HG03460 (cell line): ENCODE measurements around the gene HDDC3.
A peak's percentile ranks its signal among the peaks of the same experiment; 100 is the strongest.

Source experiments
- ATAC-seq: cut with Tn5 transposase; IDR thresholded peaks from one replicate; pipeline ENCODE4 v1.9.1; 2021; ENCODE audit not compliant: unreplicated experiment

HDDC3 gene, protein sequence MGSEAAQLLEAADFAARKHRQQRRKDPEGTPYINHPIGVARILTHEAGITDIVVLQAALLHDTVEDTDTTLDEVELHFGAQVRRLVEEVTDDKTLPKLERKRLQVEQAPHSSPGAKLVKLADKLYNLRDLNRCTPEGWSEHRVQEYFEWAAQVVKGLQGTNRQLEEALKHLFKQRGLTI

DNA sequence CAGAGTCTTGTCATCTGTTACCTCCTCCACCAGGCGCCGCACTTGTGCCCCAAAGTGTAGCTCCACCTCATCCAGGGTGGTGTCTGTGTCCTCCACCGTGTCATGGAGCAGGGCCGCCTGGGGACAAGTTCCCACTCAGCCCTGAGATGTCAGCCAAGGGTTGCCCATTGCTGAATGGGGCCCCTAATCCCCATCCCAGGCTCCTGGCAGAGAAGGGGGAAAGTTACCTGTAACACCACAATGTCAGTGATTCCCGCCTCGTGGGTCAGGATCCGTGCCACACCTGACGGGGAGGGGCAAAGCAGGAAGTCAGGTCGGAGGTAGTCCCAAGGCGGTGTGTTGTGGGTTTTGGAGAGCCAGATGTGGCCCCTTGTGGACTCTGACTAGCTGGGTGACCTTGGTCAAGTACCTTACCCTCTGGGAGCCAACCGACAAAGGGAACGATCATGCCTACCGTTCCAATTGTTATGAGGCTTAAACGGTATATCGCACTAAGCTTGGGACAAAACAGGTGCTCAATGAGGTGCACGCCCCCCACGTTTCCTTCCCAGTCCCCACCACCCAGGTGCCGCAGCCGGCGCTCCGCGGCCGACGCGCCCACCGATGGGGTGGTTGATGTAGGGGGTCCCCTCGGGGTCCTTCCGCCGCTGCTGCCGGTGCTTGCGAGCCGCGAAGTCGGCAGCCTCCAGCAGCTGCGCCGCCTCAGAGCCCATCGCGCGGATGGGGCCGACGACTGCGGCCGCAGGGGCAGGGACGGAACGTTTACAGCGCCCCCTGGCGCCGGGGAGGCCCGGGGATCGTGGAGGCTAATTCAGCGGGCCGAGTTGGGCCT lies at the start of gene HDDC3:
HDDC3 (minus strand) TSS at position 722 of the 832 bp plus-strand sequence; CDS start at position 713, 9 bp downstream.
- peak; percentile 49 for ATAC-seq

DNA sequence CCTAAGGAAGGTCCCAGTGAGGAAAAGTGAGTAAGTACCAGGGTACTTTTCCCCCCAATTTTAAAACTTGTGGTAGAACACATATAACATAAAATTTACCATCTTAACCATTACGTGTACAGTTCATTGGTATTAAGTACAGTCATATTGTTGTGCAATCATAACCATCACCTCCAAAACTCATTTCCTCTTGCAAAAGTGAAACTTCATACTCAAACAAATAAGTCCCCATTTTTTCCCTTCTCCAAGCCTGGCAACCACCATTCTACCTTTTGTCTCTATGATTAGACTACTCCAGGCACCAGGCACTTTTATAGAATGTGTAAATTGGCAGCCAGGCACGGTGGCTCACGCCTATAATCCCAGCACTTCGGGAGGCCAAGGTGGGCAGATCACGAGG lies 49.8 kb upstream of the HDDC3 start:
- peak; percentile 38 for ATAC-seq

DNA sequence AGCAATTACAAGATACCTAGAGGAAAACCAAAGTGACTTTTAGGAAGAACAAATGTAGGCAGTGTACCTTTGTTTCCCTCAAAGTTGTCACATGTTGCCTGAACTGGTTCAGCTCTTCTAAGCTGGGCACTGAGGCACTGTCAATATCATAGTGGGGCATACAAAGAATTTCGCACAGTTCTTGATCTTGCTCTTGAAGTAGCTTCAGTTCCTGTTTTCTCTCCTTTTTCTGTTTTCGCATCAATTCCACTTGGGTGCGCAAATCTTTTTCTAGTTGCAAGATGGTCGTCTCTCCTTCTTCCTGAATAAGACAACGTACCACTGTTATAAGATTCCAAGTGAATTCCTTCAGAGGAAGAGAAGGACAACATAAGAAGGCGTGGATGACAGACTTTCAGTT lies 49.3 kb upstream of the HDDC3 start:
- peak; percentile 65 for ATAC-seq

DNA sequence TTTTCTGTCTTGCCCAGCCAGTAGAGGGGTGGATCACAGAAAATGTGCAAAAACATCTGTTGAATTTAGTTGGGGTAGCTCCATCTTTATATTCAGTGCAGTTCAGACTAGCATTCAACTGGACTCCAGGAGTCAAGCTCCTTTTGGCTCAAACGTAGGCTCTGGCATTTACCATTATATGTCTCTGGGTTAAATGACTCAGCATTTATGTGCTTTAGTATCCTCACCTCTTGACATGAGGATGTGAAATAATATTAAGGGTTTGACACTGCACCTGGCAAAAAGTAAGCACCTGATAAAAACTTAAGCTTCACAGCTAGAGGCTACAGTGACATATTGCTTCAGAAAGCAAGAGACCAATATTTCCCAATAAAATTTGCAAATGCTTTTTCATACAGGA lies 47.2 kb upstream of the HDDC3 start:
- ATAC-seq = no peak

DNA sequence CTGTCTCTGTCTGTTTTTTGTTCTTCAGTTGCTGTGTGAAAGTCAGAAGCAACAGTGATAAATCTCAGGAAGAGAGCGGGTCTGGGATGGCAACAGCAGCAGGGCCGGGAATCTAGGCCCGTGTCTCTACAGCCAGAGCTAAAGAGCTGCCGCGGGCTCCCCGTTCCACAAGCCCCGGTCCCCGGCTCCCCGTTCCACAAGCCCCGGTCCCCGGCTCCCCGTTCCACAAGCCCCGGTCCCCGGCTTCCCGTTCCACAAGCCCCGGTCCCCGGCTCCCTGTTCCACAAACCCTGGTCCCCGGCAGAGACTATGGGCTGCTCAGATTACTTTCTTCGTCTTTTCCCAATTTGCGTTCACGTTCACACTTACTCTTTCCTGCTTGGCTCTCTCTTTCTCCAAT lies 41.9 kb upstream of the HDDC3 start:
- no peak for ATAC-seq

DNA sequence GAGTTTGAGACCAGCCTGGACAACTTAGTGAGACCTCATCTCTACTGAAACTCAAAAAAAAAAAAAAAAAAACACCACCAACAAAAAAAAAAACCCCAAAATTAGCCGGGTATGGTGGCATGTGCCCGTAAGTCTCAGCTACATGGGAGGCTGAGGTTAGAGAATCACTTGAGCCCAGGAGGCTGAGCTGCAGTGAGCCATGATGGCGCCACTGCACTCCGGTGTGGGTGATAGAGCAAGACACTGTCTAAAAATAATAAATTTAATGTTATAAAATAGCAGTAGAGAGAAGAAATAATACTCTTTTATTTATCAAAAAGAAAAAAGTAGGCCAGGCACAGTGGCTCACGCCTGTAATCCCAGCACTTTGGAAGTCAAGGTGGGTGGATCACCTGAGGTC lies 39.8 kb upstream of the HDDC3 start:
- no peak for ATAC-seq

DNA sequence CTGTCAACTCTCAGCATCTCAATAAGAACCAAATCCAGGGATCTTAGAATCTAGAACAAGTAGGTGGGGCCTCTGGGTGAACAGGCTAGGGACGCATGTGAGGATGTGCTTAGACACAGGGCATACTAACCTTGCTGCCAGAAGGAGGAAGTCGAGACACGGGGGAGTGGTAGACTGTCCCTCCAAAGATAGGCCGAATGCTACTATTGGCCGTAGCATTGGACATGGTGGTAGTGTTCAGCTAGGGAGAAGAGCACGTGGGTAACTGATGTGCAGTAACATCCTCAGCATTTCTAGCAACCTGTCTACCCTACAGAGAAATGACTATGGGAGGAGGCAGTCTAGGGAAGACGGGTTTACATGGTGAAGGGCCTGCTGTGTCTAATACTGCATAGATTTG lies 37.9 kb upstream of the HDDC3 start:
- no peak for ATAC-seq

DNA sequence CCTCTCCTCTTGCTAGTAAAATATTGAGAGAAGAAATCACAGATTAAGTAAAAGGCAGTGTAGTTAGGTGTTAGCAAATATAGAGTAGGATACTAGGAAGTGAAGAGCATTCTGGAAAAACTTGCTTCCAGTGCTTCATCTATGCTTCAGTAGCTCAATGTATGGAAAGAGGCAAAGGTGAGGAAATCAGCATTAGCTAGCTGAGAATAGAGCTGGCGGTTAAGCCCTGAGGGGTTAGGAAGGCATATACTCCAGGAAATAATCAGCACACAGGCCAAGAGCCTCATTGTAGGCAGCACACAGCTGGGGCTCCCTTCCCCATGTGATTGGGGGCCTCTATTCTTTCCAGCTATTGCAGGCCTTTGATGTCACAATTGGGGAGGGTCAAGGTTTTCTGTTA lies 36.1 kb upstream of the HDDC3 start:
- ATAC-seq = no peak

DNA sequence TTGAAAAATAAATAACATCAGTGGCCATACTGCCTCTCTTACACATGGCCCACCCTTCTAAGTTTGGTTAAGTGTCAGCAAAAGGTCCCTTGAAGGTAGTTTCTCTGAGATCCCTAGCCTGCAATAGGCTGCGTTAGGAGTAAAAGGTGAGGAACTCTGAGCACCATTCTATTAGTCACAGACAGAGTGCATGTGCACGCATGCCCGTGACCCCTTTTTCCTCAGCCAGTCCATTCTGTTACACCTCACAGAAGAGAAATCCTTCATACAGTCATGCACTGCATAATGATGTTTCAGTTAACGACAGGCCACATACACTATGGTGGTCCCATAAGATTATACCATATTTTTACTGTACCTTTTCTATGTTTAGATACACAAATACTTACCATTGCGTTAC lies 34.9 kb upstream of the HDDC3 start:
- no peak for ATAC-seq

DNA sequence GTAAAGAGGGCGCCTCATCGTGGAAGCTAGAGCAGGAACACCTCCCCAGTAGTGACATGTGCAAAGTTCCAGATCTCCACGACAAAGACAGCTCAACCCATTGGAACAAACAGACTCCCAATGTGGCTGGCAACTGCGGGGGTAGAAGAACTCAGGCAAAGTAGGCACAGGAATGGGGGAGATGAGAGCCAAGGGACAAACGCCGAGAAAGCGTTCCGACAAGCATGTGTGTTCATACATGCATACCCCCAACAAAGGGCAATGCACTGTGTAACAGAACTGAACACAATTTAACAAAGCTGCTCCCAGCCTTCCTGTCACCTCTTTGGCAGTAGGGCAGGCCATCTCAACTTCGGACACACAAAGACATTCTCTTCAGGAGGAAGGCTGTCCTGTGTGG lies 33.9 kb upstream of the HDDC3 start:
- ATAC-seq = no peak

DNA sequence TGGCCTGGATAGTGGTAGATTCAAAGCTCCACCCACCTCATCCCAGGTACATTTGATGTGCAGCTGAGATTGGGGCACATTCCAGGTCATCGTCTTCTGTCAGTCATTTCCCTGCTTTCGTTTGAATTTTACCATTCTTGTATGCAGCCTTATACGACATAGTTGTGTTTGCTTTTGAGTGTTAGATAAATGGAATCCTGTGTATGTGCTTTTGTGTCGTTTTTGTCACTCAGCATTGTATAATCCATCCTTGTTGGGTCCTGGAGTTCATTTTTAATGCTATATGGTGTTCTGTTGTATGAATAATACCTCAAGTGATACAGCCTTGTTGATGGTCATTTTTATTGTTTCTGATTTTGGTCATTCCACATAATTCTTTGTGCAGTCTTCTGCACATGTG lies 29.7 kb upstream of the HDDC3 start:
- no peak for ATAC-seq

DNA sequence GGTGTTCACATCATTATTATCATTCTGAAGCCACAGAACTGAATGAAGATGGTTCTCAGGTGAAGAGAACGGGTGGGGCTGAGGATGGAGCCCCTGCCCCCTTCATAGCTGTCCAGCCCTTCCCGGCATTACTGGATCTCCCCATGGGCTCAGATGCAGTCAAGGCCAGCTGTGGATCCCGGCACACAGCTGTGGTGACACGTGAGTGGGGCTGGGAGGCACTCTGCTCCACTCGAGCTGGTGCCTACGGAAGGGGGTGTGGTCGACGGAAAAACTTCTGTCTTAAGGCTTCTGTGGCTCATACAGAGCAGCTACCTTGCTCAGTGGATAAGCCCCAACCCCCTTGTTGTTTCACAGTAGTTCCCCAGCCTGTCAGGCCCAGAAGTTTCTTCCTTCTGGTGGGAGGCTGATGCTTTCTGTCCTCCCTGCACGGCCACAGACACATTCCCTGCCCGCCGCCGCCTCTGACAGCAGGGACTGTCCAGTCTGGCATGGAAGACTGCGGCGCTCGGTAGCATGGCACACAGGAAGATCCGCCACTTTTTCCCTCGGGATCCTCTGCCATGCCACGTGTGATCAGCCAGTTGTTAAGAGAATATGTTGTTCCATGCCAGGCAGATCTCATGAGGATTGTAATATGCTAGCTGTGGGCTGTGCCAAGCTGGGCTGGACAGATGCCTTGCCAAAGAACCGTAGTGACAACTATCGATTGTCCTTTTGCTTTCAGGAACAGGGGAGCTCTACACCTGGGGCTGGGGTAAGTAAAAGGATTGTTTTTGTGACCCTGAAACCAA lies 28.1 kb upstream of the HDDC3 start:
- no peak for ATAC-seq

DNA sequence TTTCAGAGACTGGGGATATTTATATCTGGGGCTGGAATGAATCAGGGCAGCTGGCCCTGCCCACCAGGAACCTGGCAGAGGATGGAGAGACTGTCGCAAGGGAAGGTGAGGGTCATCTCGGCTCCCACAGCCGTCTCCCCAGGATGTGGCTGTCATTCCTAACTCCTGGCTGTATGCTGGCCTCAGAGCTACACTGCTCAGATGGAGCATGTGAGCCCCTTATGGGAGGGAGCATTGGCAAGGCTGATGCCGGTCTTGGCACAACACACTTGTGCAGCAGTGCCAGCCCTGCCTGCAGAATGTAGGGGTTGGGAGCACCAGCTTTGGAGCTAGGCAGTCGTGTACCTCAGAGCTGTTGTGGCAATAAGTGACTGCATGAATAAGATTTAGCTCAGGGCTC lies 27.5 kb upstream of the HDDC3 start:
- ATAC-seq = no peak

DNA sequence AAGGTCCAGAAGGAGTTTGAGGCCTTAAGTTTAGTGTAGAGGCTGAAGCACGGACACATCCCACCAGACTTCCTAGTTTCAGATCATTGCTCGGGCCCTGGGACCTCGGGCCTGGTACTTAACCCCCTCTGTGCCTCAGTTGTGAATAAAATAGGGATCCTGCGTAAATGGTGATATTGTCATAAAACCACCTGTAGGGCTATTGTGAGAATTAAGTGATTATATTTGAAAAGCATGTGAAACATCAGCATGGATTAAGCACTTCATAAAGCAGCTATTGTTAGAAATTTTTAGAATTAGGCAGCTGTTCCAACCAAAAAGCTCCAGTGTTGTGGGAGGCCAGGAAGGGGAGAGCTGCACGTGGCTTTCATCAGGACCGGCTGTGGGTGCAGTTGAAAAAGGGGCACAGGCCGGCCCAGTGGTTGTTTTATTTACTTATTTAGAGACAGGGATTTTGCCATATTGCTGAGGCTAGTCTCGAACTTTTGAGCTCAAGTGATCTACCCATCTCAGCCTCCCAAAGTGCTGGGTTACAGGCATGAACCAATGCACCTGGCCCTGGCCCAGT lies 26.8 kb upstream of the HDDC3 start:
- no peak for ATAC-seq

DNA sequence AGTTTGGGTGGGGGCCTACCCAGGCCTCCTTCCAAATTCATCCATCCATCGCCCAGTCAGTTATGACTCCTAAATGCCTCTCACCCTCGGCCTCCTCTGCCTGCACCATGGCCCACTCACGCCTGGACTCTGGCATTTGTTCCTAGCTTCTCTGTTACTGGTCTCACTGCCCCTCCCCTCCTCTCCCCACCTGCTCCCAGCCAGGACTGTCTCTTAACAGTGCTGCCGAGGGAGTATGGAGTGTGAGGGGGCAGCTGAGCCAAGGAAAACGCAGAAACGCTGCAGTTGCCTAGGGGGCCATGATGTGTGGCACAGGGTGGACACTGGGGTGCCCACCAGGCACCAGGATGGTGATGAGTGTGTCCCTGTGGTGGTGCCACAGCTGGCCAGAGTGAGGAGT lies 25.4 kb upstream of the HDDC3 start:
- no peak for ATAC-seq

DNA sequence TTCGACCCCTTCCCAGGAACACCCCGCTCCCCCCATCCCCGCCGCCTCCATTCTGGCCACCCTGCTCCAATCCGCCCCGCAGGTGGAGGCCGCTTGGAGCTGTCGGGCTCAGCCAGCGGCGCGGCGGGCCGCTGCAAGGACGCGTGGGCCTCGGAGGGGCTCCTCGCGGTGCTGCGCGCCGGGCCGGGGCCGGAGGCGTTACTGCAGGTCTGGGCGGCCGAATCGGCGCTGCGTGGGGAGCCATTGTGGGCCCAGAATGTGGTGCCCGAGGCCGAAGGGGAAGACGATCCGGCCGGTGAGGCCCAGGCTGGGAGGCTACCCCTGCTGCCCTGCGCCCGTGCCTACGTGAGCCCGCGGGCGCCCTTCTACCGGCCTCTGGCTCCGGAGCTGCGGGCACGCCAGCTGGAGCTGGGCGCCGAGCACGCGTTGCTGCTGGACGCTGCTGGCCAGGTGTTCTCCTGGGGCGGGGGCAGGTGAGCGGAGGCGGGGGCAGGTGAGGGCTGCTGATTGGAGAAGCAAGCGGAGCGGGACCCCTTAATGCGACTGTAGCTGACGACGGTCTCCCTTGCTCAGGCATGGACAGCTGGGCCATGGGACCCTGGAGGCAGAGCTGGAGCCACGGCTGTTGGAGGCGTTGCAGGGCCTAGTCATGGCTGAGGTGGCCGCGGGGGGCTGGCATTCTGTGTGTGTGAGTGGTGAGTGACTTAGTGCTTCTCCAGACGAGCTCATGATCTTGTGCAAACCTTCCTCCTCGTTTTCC lies 24.9 kb upstream of the HDDC3 start:
- ATAC-seq = no peak

DNA sequence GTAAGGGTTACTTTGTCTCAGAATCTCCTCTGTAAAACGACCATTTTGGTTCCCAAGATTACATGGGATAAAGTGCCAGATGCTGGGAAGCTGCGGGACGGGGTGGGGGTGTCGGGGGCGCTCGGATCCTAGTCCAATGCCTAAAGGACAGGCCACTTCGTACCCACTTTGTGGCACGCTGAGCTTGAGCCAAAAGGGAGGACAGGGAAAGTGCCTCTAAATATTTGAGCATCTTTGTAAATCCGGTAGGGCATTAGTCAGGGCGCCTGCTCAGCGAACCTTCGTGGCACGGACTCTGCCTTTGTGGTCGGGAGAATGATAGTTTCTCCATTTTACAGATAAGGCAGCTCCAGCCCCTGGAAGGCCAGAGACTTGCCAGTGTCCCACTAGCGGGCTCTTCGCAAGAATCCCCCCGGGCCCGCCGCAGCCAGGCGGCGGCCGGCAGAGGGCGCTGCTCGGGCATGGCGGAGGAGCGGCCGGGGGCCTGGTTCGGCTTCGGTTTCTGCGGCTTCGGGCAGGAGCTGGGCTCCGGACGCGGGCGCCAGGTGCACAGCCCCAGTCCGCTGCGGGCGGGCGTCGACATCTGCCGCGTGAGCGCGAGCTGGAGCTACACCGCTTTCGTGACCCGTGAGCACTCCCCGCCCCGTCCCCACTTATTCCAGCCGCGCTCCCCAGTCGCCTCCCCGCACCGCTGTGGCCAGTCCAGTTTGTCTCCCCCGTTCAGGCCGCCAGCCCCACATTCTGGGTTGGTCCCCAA lies 24.1 kb upstream of the HDDC3 start:
- ATAC-seq = no peak

DNA sequence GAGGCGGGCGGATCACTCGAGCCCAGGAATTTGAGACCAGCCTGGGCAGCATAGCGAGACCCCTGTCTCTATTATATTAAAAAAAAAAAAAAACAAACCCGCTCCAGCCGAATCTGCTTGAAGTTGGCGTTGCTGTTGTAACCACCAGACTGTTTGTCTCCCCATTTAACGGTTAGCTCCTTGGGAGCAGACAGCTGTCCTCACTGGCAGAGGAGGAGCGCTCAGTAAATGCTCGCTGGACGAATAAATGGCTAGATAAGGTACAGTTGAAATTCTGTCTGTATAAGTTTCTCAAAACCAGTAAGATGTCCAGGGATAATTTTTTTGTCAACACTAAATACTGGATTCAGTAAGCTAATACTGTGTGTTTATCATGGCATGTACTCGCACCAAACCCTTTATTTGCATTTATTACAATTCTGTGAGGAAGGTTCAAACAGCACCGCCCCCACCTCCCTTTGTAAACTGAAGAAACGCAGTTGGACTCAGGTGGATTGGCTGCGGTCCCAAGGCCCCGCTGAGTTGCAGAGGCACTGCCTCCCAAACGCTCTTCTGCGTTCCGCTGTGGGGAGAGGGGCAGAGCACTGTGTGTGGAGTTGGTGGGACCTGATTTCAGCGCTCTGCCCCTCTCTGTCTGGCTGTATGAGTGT lies 23.4 kb upstream of the HDDC3 start:
- no peak for ATAC-seq

DNA sequence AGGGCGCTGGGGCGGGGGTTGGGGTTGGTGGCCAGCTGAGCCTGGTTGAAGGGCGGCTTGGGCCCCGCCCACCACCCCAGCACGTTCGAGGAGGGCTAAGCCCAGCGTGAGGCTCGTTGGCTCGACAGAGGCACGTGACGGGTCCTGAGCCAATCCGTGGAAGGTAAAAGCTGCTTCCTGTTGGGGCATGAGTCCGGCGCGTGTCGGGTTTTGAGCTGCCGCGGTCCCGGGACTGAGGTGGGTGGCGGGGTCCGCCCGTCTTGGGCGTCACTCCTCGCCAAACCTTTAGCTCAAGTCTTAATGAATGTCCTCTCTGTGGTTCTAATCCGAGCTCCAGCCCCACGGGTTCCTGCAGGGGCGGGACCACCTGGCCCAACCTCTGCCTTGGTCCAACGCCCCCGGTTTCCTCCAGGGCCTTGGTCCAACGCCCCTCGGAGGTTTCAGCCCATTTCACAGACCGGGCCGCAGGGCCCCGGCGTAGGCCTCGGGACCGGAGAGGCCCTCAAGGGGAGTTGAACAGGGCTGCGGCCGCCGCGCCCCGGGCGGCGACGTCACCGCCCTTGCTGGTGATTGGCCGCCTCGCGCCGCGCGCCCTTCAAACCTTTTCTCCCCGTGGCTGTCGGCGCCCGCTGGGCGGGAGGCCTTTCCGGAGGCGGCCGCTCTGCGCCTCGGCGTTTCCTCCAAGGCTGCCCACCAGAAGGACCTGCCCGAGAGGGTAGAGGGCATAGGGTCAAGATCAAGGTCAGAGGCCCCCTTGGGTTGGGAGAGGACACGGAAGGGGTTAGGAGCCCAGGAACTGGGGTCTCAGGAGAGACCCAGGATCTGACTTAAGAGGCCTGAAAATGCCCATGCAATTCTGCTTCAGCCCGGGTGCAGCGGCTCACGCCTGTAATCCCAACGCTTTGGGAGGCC lies 22.6 kb upstream of the HDDC3 start, which contains the start of gene RCCD1:
RCCD1 (plus strand) TSS at position 173 of the 912 bp plus-strand sequence. CDS start 1,851 bp downstream, outside the sequence.
- ATAC-seq = peak; percentile 93
